IMR-90 (cell line): ENCODE results near the gene RNF40.

Source experiments
- CHD1 ChIP-seq: IDR thresholded peaks from 2 replicates; pipeline ENCODE4 v1.6.1; 2012; ENCODE audit warnings: low read depth, low read length, improper control_type of control experiment
- CTCF ChIP-seq: conservative IDR thresholded peaks from 2 replicates; pipeline ENCODE4 v1.5.1; 2012; ENCODE audit warnings: mild to moderate bottlenecking, low read depth, low read length, improper control_type of control experiment
- MAFK ChIP-seq: IDR thresholded peaks from 2 replicates; pipeline ENCODE4 v1.6.1; 2012; ENCODE audit warnings: low read depth, low read length, improper control_type of control experiment
- MAZ ChIP-seq: IDR thresholded peaks from 2 replicates; pipeline ENCODE4 v1.6.1; 2012; ENCODE audit warnings: low read depth, mild to moderate bottlenecking, low read length, improper control_type of control experiment, moderate library complexity, borderline replicate concordance
- POLR2A ChIP-seq: IDR thresholded peaks from 2 replicates; pipeline ENCODE4 v1.6.1; 2012; ENCODE audit warnings: mild to moderate bottlenecking, low read depth, low read length
- RAD21 ChIP-seq: IDR thresholded peaks from 2 replicates; pipeline ENCODE4 v1.6.1; 2012; ENCODE audit warnings: low read length, improper control_type of control experiment
- SMC3 ChIP-seq: fragments of 150-350 bp; IDR thresholded peaks from 2 replicates; pipeline ENCODE4 v1.6.1; 2016; ENCODE audit warnings: low read depth, mild to moderate bottlenecking, antibody characterized with exemption, low read length, moderate library complexity
- USF2 ChIP-seq: fragments of 150-350 bp; IDR thresholded peaks from 2 replicates; pipeline ENCODE4 v1.6.1; 2017; ENCODE audit warnings: mild to moderate bottlenecking, antibody characterized with exemption, low read length, low read depth

GRCh38 chr16:30720694-30721093 lies 41.4 kb upstream of the RNF40 start:
- TF ChIP-seq CTCF (no peak), MAZ (no peak), USF2 (no peak), SMC3 (no peak), POLR2A (no peak), MAFK (no peak), RAD21 (no peak), CHD1 (no peak)
